ENCODE results near the gene TTLL13. TPM values are rescaled to one million over a fixed set of nuclear protein-coding genes. Genes with fewer than 3 reads are reported as not detected.
"Not testable (repeated sequence)": the region's sequence is repeated elsewhere in the genome, so short reads cannot be mapped to it uniquely, and the experiment has no call there.

Gene TTLL13
- polyA plus RNA-seq, 3 donors: 0.12 to 0.39 (median 0.13) TPM

DNA sequence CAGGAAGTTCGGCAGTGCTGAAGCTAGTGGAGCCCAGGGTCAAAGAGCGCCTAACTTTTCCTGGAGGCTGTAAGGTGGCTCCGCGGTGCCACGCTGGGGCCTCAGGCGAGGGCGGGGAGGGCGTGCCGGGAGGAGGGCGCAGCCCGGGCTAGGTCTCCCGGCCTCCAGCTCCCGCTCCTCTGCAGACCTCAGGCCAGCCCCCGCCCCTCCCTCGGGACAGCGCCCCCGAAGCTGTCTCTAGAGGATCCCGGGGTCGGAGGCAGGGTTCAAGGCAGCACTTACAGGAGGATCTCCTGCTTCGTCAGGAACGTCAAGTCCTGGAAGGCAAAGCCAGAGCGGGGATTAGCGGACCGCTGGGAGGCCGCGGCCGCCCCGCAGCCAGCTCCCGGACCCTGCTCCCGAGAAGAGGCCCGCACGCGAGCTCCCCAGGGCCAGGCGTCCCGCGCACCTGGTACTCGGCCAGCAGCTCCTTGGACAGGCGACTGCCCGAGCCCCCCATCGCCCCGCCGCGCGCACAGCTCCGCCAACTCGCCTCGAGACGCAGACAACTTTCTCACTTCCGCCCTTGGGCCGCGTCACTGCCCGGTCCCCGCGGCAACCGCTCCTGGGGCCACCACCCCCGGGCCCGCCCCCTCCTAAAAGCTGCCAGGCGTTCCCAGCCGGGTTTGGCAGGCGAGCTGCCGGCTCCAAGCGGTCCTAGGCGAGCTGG, 15.8 kb upstream of the TTLL13 start, which contains the start of gene CIB1:
Gene CIB1 (minus strand): TSS at position 555 of the 709 bp plus-strand sequence. CDS start 56 bp downstream, at position 499.
- DNase-seq (ENCODE audit: low read depth in 3 of 3, low spot score in 2 of 3): peak in 1 of 3 donors; percentile 83

DNA sequence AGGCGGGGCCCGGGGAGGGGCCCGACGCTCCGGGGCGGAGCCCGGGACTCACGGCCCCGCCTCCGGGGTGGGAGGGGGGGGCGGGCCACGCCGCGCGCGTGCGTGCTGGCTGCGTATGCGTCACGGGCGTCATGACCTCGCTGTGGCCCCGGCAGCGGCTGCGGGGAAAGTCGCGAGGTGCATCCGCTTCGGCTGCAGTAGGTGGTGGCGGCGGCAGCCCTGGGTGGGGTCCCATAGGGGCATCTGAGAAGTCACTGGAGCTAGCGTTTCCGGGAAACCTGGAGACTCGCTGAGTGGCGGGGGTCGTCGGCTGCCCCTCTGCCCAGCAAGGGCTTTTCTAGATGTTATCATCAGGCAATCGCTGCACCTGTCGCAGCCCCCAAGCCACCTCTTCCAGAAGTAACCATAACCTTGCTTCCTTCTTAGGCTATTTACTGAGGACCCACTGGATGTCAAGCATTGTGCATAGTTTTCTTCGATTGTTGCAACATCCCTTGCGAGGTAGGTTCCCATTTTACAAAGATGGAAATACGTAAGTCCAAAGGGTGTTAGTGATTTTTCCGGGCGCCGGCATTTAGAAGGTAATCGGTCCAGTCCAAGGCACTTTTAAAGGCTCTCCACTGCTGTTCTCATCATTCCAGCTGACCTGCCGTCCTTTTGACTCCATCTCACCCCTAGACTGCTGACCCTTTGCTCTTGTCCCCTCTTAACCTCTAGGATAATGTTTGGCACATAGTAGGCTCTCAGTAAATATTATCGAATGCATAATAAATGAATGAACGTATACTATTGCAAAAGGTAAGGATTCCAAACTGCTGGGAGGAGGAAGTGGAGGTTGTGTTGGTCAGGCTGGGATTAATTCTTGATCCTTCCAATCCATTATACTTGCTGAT, 15.0 kb upstream of the TTLL13 start, which contains the start of gene GDPGP1:
Gene GDPGP1 (plus strand): TSS at position 114 of the 893 bp plus-strand sequence. CDS start 6,700 bp downstream, outside the sequence.
- DNase-seq (ENCODE audit: low read depth in 3 of 3, low spot score in 2 of 3): peak in 1 of 3 donors; percentile 89

DNA sequence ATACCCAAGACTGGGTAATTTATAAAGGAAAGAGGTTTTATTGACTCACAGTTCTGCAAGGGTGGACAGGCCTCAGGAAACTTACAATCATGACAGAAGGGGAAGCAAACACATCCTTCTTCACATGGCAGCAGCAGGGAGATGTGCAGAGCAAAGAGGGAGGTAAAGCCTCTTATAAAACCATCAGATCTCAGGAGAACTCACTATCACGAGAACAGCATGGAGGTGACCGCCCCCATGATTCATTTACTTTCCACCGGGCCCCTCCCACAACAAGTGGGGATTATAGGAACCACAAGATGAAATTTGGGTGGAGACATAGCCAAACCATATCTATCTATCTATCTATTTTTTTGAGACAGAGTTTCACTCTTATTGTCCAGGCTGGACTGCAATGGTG, 10.0 kb upstream of the TTLL13 start:
- DNase-seq (ENCODE audit: low read depth in 3 of 3, low spot score in 2 of 3): no peak

DNA sequence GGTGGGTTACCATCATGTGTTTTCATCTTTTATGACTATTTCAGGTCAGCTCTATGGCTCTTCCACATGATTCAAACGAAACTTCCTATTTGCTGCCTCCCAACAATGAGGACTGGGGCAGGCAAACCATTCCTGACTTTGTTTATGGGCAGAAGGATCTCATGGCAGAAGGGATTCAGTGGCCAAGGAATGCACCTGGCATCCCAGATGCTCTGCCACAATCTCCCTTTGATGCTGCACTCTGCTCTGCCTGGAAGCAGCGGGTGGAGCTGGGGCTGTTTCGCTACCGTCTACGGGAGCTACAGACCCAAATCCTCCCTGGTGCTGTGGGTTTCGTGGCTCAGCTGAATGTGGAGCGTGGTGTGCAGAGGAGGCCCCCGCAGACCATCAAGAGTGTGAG, 8.5 kb upstream of the TTLL13 start:
- DNase-seq (ENCODE audit: low read depth in 3 of 3, low spot score in 2 of 3): no peak

DNA sequence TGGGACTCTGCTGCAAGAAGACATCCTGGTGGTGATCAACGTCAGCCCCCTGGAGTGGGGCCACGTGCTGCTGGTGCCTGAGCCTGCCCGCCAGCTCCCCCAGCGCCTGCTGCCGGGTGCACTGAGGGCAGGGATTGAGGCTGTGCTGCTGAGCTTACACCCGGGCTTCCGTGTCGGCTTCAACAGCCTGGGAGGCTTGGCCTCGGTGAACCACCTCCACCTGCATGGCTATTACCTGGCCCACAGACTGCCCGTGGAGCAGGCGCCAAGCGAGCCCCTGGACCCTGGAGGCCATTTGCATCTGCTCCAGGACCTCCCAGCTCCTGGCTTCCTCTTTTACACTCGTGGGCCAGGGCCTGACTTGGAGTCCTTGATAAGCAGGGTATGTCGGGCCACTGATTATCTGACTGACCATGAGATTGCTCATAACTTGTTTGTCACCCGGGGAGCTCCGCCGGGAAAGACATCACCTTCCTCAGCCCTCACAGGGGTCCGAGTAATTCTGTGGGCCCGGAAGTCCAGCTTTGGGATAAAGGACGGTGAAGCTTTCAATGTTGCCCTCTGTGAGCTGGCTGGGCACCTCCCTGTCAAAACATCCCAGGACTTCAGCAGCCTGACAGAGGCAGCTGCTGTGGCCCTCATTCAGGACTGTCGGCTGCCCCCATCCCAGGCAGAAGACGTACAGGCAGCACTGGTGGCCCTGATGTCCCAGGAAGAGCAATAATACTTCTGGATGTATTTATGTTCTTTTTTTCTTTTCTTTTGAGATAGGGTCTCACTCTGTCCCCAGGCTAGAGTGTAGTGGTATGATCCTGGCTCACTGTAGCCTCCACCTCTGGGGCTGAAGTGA, 7.8 kb upstream of the TTLL13 start:
- DNase-seq (ENCODE audit: low read depth in 3 of 3, low spot score in 2 of 3): no peak

DNA sequence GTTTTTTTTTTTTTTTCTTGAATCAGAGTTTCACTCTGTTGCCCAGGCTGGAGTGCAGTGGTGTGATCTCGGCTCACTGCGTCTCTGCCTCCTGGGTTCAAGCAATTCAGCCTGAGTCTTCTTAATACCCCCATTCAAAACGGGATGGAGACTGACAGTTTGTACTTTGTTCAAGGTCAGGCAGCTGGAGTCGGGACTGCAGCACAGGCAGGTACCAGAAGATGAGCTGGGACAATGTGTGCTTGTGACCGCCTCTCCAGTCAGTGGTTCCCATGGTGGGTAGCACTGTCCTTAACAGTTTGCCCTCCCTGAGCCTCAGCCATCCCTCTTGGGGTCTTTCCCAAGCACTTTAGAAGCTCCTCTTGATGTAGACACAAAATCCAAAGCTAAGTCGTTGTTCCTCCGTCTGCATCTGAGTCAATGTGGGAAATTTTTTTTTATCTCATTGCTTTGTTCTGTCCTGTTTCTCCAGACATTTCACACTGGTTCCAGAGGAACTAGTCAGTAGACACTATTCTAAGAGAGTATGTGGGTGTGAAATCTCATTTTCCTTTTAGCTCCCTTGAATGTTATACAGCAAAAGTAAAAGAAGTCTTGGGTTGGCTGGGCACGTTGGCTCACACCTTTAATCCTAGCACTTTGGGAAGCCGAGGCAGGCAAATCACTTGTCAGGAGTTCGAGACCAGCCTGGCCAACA, 5.3 kb upstream of the TTLL13 start:
- no peak for DNase-seq (ENCODE audit: low read depth in 3 of 3, low spot score in 2 of 3)

DNA sequence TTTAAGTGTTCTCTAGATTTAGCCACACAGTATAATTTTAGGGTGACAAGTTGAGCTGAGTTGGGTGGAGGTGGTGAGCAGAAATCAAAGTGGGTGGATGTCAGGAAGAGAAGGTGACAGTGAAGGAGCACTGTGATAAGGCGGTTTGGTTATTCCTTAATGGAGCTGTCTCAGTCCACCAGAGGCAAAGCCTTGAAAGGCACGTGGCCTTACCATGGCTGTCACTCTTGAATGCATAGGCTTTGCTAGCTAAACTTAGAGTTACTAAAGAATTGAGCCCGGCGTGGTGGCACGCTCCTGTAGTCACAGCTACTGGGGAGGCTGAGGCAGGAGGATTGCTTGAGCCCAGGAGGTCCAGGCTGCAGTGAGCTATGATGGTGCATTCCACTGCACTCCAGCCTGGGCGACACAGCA, 560 bp upstream of the TTLL13 start:
- DNase-seq (ENCODE audit: low read depth in 3 of 3, low spot score in 2 of 3): no peak

DNA sequence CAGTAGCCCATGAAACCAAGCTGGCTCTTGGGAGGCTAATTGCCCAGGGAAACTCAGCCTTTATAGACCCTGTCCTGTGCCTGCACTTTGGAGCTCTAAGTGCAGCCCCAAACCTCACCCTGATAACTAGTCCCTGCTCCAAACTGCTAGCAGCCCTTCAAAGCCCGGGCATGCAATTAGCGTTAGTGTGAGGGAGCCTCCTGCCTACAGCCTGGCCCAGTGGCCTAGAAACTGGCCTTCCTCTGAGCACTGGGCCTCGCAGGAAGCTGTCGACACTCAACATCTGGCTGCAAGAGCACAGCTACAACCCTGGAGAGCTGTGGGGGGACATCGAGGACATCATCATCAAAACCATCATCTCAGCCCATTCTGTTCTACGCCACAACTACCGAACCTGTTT, 8.4 kb downstream of the TTLL13 start:
- no peak for DNase-seq (ENCODE audit: low read depth in 3 of 3, low spot score in 2 of 3)

DNA sequence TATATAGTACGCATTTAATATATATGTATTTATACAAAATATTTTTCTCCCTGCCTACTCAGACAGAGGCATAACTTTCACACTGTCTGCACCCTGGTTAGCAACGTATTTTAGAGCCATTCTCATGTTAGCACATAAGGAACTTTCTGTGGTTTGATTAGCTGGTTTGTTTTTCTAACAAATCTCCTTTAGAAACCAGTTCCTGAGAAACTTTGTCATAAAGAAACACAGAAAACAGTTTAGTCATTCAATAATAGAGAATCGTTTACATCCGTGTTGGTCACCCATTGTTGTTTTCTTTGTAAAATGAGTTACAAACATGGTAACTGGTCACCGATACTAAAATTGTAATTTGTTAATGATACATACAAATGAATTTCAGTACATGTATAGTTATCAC, 10.2 kb downstream of the TTLL13 start:
- DNase-seq (ENCODE audit: low read depth in 3 of 3, low spot score in 2 of 3): no peak

DNA sequence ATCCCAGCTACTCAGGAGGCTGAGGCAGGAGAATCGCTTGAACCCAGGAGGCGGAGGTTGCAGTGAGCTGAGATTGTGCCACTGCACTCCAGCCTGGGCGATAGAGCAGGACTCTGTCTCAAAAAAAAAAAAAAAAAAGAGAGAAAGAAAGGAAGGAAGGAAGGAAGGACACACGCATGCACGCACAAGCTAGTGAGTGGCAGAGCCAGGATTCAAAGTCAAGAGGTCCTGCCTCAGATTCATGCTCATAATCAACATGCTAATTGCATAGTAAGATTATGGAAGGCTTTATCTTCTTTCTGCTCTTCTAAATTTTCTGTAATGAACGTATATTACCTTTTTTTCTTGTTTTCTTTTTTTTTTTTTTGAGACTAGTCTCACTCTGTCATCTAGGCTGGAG, 11.4 kb downstream of the TTLL13 start:
- not testable (repeated sequence) for DNase-seq (ENCODE audit: low read depth in 3 of 3, low spot score in 2 of 3)

DNA sequence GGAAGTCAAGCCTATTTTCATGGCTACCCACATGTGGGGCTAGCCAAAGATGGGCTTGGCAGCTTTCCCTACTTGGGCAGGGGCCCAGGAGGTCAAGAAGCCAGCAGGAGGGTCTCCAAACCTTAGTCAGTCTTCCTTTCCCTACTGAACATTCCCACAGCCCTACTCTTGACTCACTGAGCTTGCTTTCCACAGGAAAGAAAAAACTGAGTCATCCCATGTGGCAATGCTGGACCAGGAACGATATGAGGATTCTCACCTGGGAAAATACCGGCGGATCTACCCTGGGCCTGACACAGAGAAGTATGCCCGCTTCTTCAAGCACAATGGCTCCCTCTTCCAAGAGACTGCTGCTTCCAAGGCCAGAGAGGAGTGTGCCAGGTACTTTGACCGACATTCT, 12.5 kb downstream of the TTLL13 start:
- DNase-seq (ENCODE audit: low read depth in 3 of 3, low spot score in 2 of 3): no peak

DNA sequence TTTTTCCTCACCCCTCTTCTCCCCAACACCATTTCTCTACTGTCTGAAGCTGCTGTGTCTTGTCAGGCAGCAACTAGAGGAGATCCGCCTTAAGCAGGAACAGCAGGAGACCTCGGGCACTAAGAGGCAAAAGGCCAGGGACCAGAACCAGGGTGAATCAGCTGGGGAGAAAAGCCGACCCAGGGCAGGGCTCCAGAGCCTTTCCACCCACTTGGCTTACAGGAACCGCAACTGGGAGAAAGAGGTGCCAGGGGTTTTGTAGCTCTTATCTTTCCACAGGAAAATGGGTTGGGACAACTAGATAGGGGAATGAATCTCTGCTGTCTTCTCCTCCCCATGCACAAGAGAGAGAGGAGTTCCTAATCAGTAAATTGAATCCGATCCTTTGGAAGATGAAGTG, 13.1 kb downstream of the TTLL13 start:
- no peak for DNase-seq (ENCODE audit: low read depth in 3 of 3, low spot score in 2 of 3)

DNA sequence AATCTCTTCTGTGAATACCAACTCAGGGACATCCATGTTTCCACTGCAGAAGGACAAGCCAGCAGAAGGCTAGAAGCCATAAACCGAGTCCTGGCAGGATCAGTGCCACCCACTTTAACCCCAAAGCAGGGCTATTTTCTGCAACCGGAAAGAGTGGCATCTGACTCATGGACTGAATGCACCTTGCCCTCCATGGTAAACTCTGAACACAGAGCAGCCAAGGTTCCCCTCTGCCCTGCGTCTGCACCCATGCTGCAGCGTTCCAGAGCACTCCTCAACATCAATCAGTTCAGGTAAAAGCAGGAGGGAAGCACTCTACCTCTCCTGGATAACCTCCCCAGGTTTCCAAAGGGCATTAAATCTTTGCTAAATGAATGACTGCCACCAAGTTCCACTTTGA, 15.3 kb downstream of the TTLL13 start:
- DNase-seq (ENCODE audit: low read depth in 3 of 3, low spot score in 2 of 3): no peak

DNA sequence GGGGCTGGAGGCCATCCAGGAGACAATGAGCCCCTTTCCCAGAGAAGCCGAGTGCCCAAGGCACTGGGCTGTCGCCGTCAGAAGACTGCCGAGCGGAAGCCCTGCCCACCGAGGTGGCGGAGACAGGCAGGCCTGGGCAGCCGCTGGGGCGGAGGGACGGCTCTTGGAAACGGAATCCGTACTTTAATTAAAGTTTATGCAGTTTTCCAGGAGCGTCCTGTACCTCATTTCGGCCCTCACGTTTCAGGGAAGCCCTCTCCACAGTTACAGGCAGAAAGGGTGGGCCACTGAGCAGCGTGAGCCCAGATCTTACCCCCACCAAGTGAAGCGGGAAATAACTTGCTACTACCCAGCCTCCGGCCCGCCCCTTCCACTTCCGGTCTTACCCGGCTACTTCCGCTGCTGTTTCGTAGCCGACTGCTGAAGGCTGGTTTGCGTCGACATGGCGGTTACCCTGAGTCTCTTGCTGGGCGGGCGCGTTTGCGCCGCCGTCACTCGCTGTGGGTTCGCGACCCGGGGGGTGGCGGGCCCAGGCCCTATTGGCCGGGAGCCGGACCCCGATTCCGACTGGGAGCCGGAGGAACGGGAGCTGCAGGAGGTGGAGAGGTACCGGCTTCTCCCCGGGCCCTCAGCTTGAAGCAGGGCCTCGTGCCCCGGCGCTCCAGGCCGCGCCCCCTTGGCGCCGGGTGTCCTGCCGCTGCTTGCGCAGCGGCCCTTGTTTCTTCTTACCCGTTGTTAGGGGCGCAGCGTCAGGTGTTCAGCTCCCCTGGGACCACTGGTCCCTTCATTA, 16.1 kb downstream of the TTLL13 start, which contains the start of gene NGRN:
Gene NGRN (plus strand): TSS at position 402 of the 790 bp plus-strand sequence. CDS start 41 bp downstream, at position 443.
- DNase-seq (ENCODE audit: low read depth in 3 of 3, low spot score in 2 of 3): peak; percentile 87 to 92 (median 90)

DNA sequence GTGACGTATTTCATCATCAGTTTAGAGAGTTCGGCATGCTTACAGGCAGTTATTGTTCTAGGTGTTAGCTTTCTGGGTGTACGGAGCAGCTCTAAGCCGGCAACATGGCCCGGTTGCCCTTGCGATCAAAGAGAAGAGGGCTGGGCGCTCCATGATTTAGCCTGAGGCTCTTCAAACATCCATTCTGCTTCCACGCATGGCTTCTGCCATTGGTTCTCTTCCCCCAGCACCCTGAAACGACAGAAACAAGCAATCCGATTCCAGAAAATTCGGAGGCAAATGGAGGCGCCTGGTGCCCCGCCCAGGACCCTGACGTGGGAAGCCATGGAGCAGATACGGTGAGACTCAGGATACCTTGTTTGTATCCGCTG, 16.7 kb downstream of the TTLL13 start:
- no peak for DNase-seq (ENCODE audit: low read depth in 3 of 3, low spot score in 2 of 3)

DNA sequence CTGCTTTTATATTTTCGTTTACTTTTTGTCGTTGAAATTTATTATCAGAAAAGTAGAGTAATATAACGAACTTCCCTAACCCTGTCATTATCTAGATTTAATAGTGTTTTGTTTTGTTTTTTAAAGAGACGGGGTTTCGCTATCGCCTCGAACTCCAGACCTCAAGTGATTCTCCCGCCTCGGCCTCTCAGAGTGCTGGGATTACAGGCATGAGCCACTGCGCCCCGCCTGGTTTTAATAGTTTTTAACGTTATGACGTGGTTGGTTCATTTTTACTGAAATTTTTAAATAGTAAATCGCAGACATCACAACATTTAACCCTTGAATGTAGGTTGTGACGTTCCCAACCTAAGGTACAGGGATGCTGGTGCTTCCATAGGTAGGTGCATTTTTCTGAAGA, 17.1 kb downstream of the TTLL13 start:
- DNase-seq (ENCODE audit: low read depth in 3 of 3, low spot score in 2 of 3): no peak

DNA sequence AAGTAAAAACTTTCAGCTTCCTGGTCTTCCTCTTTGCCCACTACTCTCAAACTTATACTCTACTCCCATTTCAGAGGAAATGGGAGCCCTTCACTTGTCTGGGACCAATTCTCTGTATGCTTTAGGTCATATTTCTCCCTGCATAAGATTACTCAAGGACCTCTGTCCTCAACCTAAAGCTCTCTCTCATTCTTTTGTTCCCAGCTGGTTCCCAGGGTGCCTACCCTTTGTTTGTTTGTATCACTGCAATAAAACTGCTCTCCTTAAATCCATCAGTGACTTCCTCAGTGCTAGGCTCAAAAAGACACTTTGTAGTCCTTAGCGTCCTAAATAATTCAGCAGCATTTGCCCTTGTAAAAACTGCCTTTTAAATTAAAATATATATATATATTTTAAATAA, 19.1 kb downstream of the TTLL13 start:
- no peak for DNase-seq (ENCODE audit: low read depth in 3 of 3, low spot score in 2 of 3)

DNA sequence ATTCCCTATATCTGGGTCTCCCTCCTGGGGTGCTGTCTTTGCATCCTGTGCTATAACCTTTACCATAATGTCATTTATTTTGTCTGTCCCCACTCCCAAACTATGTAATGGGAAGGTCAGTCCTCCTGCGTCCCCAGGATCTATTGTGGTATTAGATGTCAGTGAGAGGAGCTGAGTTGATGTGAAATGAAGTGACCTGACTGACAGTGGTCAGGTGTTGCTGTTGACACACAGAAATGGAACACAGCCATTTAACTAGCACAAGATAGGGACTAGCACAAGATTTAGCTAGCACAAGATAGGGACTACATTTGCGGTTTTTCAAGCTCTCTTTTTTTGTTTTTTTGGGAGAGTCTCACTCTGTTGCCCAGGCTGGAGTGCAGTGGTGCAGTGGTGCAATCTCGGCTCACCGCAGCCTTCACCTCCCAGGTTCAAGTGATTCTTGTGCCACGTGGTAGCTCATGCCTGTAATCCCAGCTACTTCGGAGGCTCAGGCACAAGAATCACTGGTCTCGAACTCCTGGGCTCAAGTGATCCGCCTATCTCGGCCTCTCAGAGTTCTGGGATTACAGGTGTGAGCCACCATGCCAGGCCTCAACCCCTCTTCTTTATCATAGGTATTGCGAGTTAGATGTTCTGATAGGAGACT, 21.3 kb downstream of the TTLL13 start:
- no peak for DNase-seq (ENCODE audit: low read depth in 3 of 3, low spot score in 2 of 3)
